ENCODE data around the gene RRAGD. TPM values are rescaled to one million over a fixed set of nuclear protein-coding genes. Genes with fewer than 3 reads are reported as not detected.

The RRAGD gene
- polyA plus RNA-seq, 3 donors, result 5.0 to 7.9 (median 7.4) TPM

GRCh38 chr6:89371849-89372505 lies 40.1 kb downstream of the RRAGD start:
- H3K4me1 Mint-ChIP-seq, result peaks cover 36% of the 10 kb centered on the region
- Histone ChIP-seq H3K4me1 (ENCODE audit: control insufficient read depth in 1 of 2, insufficient read depth in 2 of 2, low read length in 2 of 2) (peaks cover 17 to 24% of the 10 kb centered on the region in 2 donors), H2AFZ (ENCODE audit: insufficient read depth, low read depth, low read length, poor library complexity, severe bottlenecking) (peak overlapping the region; percentile 39), H3K36me3 (replicated peaks in 1 of 2; ENCODE audit: control insufficient read depth in 1 of 2, insufficient read depth in 2 of 2, low read length in 2 of 2) (peaks cover 0 to 5% of the 10 kb centered on the region in 2 donors), H3K27ac (ENCODE audit: low read depth in 1 of 2, low read length in 2 of 2) (peak overlapping the region in 1 of 2 donors; percentile 24), H3K9ac (ENCODE audit: insufficient read depth, low read length, poor library complexity, severe bottlenecking) (no peak overlapping the region), H4K20me1 (ENCODE audit: insufficient read depth, low read length) (no peaks in the 10 kb centered on the region), H3K9me3 (replicated peaks in 1 of 2; ENCODE audit: control insufficient read depth in 1 of 2, insufficient read depth in 1 of 2, low read length in 2 of 2) (no peaks in the 10 kb centered on the region), H3K79me2 (ENCODE audit: insufficient read depth, low read length) (no peaks in the 10 kb centered on the region), H3K4me2 (replicated peaks; ENCODE audit: extremely low read depth, low read length, poor library complexity, severe bottlenecking) (no peak overlapping the region), H3K4me3 (replicated peaks in 1 of 3; ENCODE audit: low read depth in 2 of 3, low read length in 3 of 3) (no peak overlapping the region), H3K27me3 (ENCODE audit: control insufficient read depth in 2 of 2, insufficient read depth in 2 of 2, low read length in 2 of 2) (no peaks in the 10 kb centered on the region)
- no peaks in the 10 kb centered on the region for H3K27me3 Mint-ChIP-seq (ENCODE audit: low read depth in 3 of 3)
- peak; percentile 97 for TF ChIP-seq CTCF (IDR thresholded peaks at IDR 0.05)
- H3K27ac Mint-ChIP-seq, result peak overlapping the region in 1 of 7 donors; percentile 37
- H3K9me3 Mint-ChIP-seq, result no peaks in the 10 kb centered on the region
- intact Hi-C loops (cut with micrococcal nuclease), result loop anchor here in 1 of 2 donors (5.0 kb wide), 2 partner anchors 40 to 240 kb away; partner anchors contain the start of gene RRAGD
- H3K36me3 Mint-ChIP-seq, result peaks cover 13 to 17% of the 10 kb centered on the region in 2 donors
- H3K4me3 Mint-ChIP-seq, result peak overlapping the region in 1 of 2 donors; percentile 64
- WGBS (ENCODE audit: insufficient coverage), result 3% methylated on average over 5 of the region's 8 CpGs
- DNase-seq, result peak; percentile 76 to 83 (median 81)

- Histone ChIP-seq H3K36me3 (replicated peaks in 1 of 2; ENCODE audit: control insufficient read depth in 1 of 2, insufficient read depth in 2 of 2, low read length in 2 of 2) (peaks cover 0 to 11% of the 10 kb centered on the region in 2 donors), H3K79me2 (ENCODE audit: insufficient read depth, low read length) (no peaks in the 10 kb centered on the region), H3K4me1 (ENCODE audit: control insufficient read depth in 1 of 2, insufficient read depth in 2 of 2, low read length in 2 of 2) (peaks cover 10 to 17% of the 10 kb centered on the region in 2 donors), H3K4me2 (replicated peaks; ENCODE audit: extremely low read depth, low read length, poor library complexity, severe bottlenecking) (no peak overlapping the region), H3K9me3 (replicated peaks in 1 of 2; ENCODE audit: control insufficient read depth in 1 of 2, insufficient read depth in 1 of 2, low read length in 2 of 2) (no peaks in the 10 kb centered on the region), H3K27ac (ENCODE audit: low read depth in 1 of 2, low read length in 2 of 2) (no peak overlapping the region), H3K27me3 (ENCODE audit: control insufficient read depth in 2 of 2, insufficient read depth in 2 of 2, low read length in 2 of 2) (no peaks in the 10 kb centered on the region), H2AFZ (ENCODE audit: insufficient read depth, low read depth, low read length, poor library complexity, severe bottlenecking) (no peak overlapping the region), H3K9ac (ENCODE audit: insufficient read depth, low read length, poor library complexity, severe bottlenecking) (no peak overlapping the region), H4K20me1 (ENCODE audit: insufficient read depth, low read length) (no peaks in the 10 kb centered on the region), H3K4me3 (replicated peaks in 1 of 3; ENCODE audit: low read depth in 2 of 3, low read length in 3 of 3) (no peak overlapping the region)
- no peaks in the 10 kb centered on the region for H3K27me3 Mint-ChIP-seq (ENCODE audit: low read depth in 3 of 3)
- peaks cover 15 to 22% of the 10 kb centered on the region in 2 donors for H3K36me3 Mint-ChIP-seq
- no peaks in the 10 kb centered on the region for H3K9me3 Mint-ChIP-seq
- WGBS (ENCODE audit: insufficient coverage), result 8% methylated on average over 5 of the region's 7 CpGs
- no peak for TF ChIP-seq CTCF (IDR thresholded peaks at IDR 0.05)
- H3K4me3 Mint-ChIP-seq, result no peak overlapping the region
- intact Hi-C loops (cut with micrococcal nuclease), result loop anchor here in 1 of 2 donors (2.0 kb wide), 1 partner anchor 240 kb away; no protein-coding TSS in a partner anchor
- peaks cover 21% of the 10 kb centered on the region for H3K4me1 Mint-ChIP-seq
- H3K27ac Mint-ChIP-seq, result no peak overlapping the region
- DNase-seq, result no peak
Observed at GRCh38 chr6:89368999-89369398, 43.1 kb downstream of the RRAGD start.

Measured in CD14-positive monocyte (primary cell).